NCI-H2107 (cell line): ENCODE results near the gene CNTN5.

Source experiments
- DNase-seq: peaks from one replicate; lab custom pipeline; 2025; lab: John Stamatoyannopoulos, UW

Gene CNTN5

GRCh38 chr11:100094121-100094865, 1073.5 kb downstream of the CNTN5 start:
- no peak for DNase-seq

- no peak for DNase-seq
These were observed 1075.1 kb downstream of the CNTN5 start for GRCh38 chr11:100095809-100096208.

GRCh38 chr11:100098560-100098959, 1077.8 kb downstream of the CNTN5 start:
- DNase-seq, result no peak

GRCh38 chr11:100105255-100105981, 1084.7 kb downstream of the CNTN5 start:
- DNase-seq, result no peak

- no peak for DNase-seq
These were observed 1085.2 kb downstream of the CNTN5 start for GRCh38 chr11:100105982-100106358.

- DNase-seq, result no peak
These were observed 1098.4 kb downstream of the CNTN5 start for GRCh38 chr11:100119176-100119575.

- no peak for DNase-seq
These were observed 1112.4 kb downstream of the CNTN5 start for GRCh38 chr11:100133114-100133513.

GRCh38 chr11:100141201-100141600, 1120.5 kb downstream of the CNTN5 start:
- DNase-seq, result no peak

GRCh38 chr11:100151944-100152343, 1131.2 kb downstream of the CNTN5 start:
- DNase-seq, result no peak

- DNase-seq, result no peak
These were observed 1132.0 kb downstream of the CNTN5 start for GRCh38 chr11:100152766-100153165.

- no peak for DNase-seq
These were observed 1142.7 kb downstream of the CNTN5 start for GRCh38 chr11:100163471-100163870.

- no peak for DNase-seq
These were observed 1154.1 kb downstream of the CNTN5 start for GRCh38 chr11:100174881-100175280.

GRCh38 chr11:100176456-100176855, 1155.7 kb downstream of the CNTN5 start:
- no peak for DNase-seq

- no peak for DNase-seq
These were observed 1156.9 kb downstream of the CNTN5 start for GRCh38 chr11:100177651-100178050.

- no peak for DNase-seq
These were observed 1161.6 kb downstream of the CNTN5 start for GRCh38 chr11:100182350-100182749.

GRCh38 chr11:100182927-100183326, 1162.2 kb downstream of the CNTN5 start:
- no peak for DNase-seq

GRCh38 chr11:100185588-100185987, 1164.8 kb downstream of the CNTN5 start:
- DNase-seq, result no peak

- DNase-seq, result no peak
These were observed 1167.5 kb downstream of the CNTN5 start for GRCh38 chr11:100188137-100188783.

- DNase-seq, result no peak
These were observed 1169.6 kb downstream of the CNTN5 start for GRCh38 chr11:100190395-100190794.

- DNase-seq, result no peak
These were observed 1171.4 kb downstream of the CNTN5 start for GRCh38 chr11:100192181-100192580.

- DNase-seq, result no peak
These were observed 1183.0 kb downstream of the CNTN5 start for GRCh38 chr11:100203789-100204188.

GRCh38 chr11:100205926-100206325, 1185.2 kb downstream of the CNTN5 start:
- DNase-seq, result no peak

- DNase-seq, result no peak
These were observed 1187.5 kb downstream of the CNTN5 start for GRCh38 chr11:100208207-100208606.
